H1 (cell line): ENCODE results near the gene IWS1. TPM values are rescaled to one million over a fixed set of nuclear protein-coding genes. Genes with fewer than 3 reads are reported as not detected.

Experiments
- CTCF ChIA-PET: fragments of 300-600 bp; sonication (Branson Sonifier 250); formaldehyde crosslinking; loops from one replicate; lab custom pipeline; 2021; ENCODE audit not compliant: partially characterized antibody; lab: Charles Lee
- POLR2A ChIA-PET: fragments of 300-600 bp; sonication (Branson Sonifier 250); formaldehyde crosslinking; loops from one replicate; lab custom pipeline; 2021; ENCODE audit warnings: inconsistent platforms; ENCODE audit not compliant: partially characterized antibody; lab: Charles Lee
- DNase-seq, 2 experiments: peaks; one replicate each; pipeline versions ENCODE4 v3.0.0 to v3.0.0-alpha.2; 2010 to 2022; ENCODE audit warnings: low spot score in 2 of 2, low read depth in 1 of 2, mixed read lengths in 1 of 2
- FAIRE-seq: peaks from 2 replicates; lab custom pipeline; 2011; peaks lifted over from hg19 to GRCh38; lab: Jason Lieb, UNC
- H2AFZ ChIP-seq: 2 replicates; pipeline ENCODE4 v1.8.1; 2012; ENCODE audit warnings: low read length, inconsistent platforms
- H2AK5ac ChIP-seq: 2 replicates; pipeline ENCODE4 v1.6.1; 2013; ENCODE audit warnings: low read depth, low read length
- H2BK120ac ChIP-seq: replicated peaks from 2 replicates; pipeline ENCODE3; 2013; ENCODE audit warnings: low read depth, low read length, inconsistent platforms
- H2BK12ac ChIP-seq: 2 replicates; pipeline ENCODE4 v1.6.1; 2013; ENCODE audit warnings: low read depth, low read length
- H2BK15ac ChIP-seq: 2 replicates; pipeline ENCODE4 v1.6.1; 2013; ENCODE audit warnings: low read length
- H2BK20ac ChIP-seq: 2 replicates; pipeline ENCODE4 v1.6.1; 2013; ENCODE audit warnings: low read length
- H2BK5ac ChIP-seq: 2 replicates; pipeline ENCODE4 v1.6.1; 2013; ENCODE audit warnings: low read depth, low read length
- H3K14ac ChIP-seq: 2 replicates; pipeline ENCODE4 v1.6.1; 2013; ENCODE audit warnings: inconsistent platforms; ENCODE audit not compliant: insufficient read length
- H3K18ac ChIP-seq: 2 replicates; pipeline ENCODE4 v1.6.1; 2013; ENCODE audit warnings: low read length; ENCODE audit errors: extremely low read depth
- H3K23ac ChIP-seq: 2 replicates; pipeline ENCODE4 v1.6.1; 2013; ENCODE audit warnings: inconsistent platforms; ENCODE audit not compliant: insufficient read length
- H3K23me2 ChIP-seq: 2 replicates; pipeline ENCODE4 v1.6.1; 2013; ENCODE audit warnings: low read depth, low read length
- H3K27ac ChIP-seq: 2 replicates; pipeline ENCODE4 v1.6.1; 2011; ENCODE audit warnings: low read depth, low read length, inconsistent platforms
- H3K27me3 ChIP-seq, 4 experiments: replicated peaks in 1 of 4; 1 replicate in 1 of 4; 2 replicates in 3 of 4; pipeline versions ENCODE4 v1.6.1 to v1.8.1; 2011 to 2013; ENCODE audit warnings: low read length in 3 of 4, mild to moderate bottlenecking in 3 of 4, inconsistent platforms in 2 of 4, mixed read lengths in 2 of 4, moderate library complexity in 1 of 4; ENCODE audit not compliant: control insufficient read depth in 3 of 4, insufficient read depth in 3 of 4; ENCODE audit errors: extremely low read depth in 1 of 4
- H3K36me3 ChIP-seq, 4 experiments: 2 replicates each; pipeline versions ENCODE4 v1.6.1 to v1.8.1; 2011 to 2013; ENCODE audit warnings: mild to moderate bottlenecking in 4 of 4, low read length in 3 of 4, moderate library complexity in 2 of 4, control low read depth in 1 of 4, inconsistent platforms in 1 of 4; ENCODE audit not compliant: insufficient read depth in 4 of 4, control insufficient read depth in 2 of 4
- H3K4ac ChIP-seq: replicated peaks from 2 replicates; pipeline ENCODE3; 2013; ENCODE audit warnings: low read length, low read depth, mixed read lengths, inconsistent platforms; ENCODE audit not compliant: insufficient read length
- H3K4me1 ChIP-seq, 4 experiments: replicated peaks in 1 of 4; 1 replicate in 1 of 4; 2 replicates in 3 of 4; pipeline versions ENCODE4 v1.6.1 to v1.8.1; 2011 to 2013; ENCODE audit warnings: low read length in 3 of 4, inconsistent platforms in 2 of 4, mixed read lengths in 1 of 4; ENCODE audit not compliant: insufficient read depth in 4 of 4, control insufficient read depth in 3 of 4
- H3K4me2 ChIP-seq, 2 experiments: 2 replicates each; pipeline versions ENCODE4 v1.6.1 to v1.8.1; 2011 to 2013; ENCODE audit warnings: low read depth in 2 of 2, low read length in 2 of 2, control low read depth in 1 of 2, inconsistent platforms in 1 of 2, mild to moderate bottlenecking in 1 of 2; ENCODE audit not compliant: insufficient read depth in 1 of 2
- H3K4me3 ChIP-seq, 4 experiments: fragments of 200-600, 300-600 bp in 1 of 4; sonication (generic), shearing (Covaris generic), sonication (Bioruptor Twin) in 1 of 4; 2 replicates each; pipeline versions ENCODE4 v1.5.1 to v1.8.1; 2011 to 2016; ENCODE audit warnings: low read length in 4 of 4, low read depth in 3 of 4, control low read depth in 2 of 4, inconsistent platforms in 2 of 4, mild to moderate bottlenecking in 2 of 4, mixed read lengths in 1 of 4, moderate library complexity in 1 of 4; ENCODE audit not compliant: insufficient read depth in 2 of 4; ENCODE audit errors: extremely low read depth in 1 of 4
- H3K56ac ChIP-seq: replicated peaks from 2 replicates; pipeline ENCODE3; 2013; ENCODE audit warnings: low read depth, mild to moderate bottlenecking, mixed read lengths, low read length, inconsistent platforms; ENCODE audit not compliant: insufficient read length
- H3K79me1 ChIP-seq: 2 replicates; pipeline ENCODE4 v1.6.1; 2013; ENCODE audit warnings: low read depth, low read length, control low read depth
- H3K79me2 ChIP-seq, 2 experiments: 2 replicates each; pipeline versions ENCODE4 v1.6.1 to v1.8.1; 2012 to 2013; ENCODE audit warnings: low read length in 2 of 2, mild to moderate bottlenecking in 2 of 2, inconsistent platforms in 1 of 2; ENCODE audit not compliant: insufficient read depth in 2 of 2, control insufficient read depth in 1 of 2
- H3K9ac ChIP-seq, 4 experiments: replicated peaks in 1 of 4; 1 replicate in 1 of 4; 2 replicates in 3 of 4; pipeline versions ENCODE4 v1.6.1 to v1.8.1; 2011 to 2013; ENCODE audit warnings: low read depth in 3 of 4, low read length in 3 of 4, control low read depth in 2 of 4, mild to moderate bottlenecking in 2 of 4, moderate library complexity in 2 of 4, inconsistent platforms in 1 of 4; ENCODE audit errors: extremely low read depth in 1 of 4
- H3K9me3 ChIP-seq, 2 experiments: 2 replicates each; pipeline versions ENCODE4 v1.6.1 to v1.8.1; 2012 to 2013; ENCODE audit warnings: mild to moderate bottlenecking in 2 of 2, moderate library complexity in 2 of 2, control low read depth in 1 of 2, inconsistent platforms in 1 of 2, low read depth in 1 of 2, low read length in 1 of 2, mixed read lengths in 1 of 2; ENCODE audit not compliant: insufficient read depth in 2 of 2
- H4K20me1 ChIP-seq, 2 experiments: replicated peaks in 1 of 2; 2 replicates each; pipeline versions ENCODE3 to v1.8.1; 2011 to 2013; ENCODE audit warnings: inconsistent platforms in 2 of 2, low read length in 2 of 2, mild to moderate bottlenecking in 1 of 2; ENCODE audit not compliant: insufficient read depth in 2 of 2, control insufficient read depth in 1 of 2
- H4K5ac ChIP-seq: 2 replicates; pipeline ENCODE4 v1.6.1; 2013; ENCODE audit warnings: low read length, low read depth, mixed read lengths, inconsistent platforms; ENCODE audit not compliant: insufficient read length
- H4K8ac ChIP-seq: 2 replicates; pipeline ENCODE4 v1.8.0; 2013; ENCODE audit warnings: mild to moderate bottlenecking, moderate library complexity, low read length, inconsistent platforms; ENCODE audit not compliant: insufficient read depth; ENCODE audit errors: extremely low read depth
- H4K91ac ChIP-seq: replicated peaks from 2 replicates; pipeline ENCODE3; 2013; ENCODE audit warnings: low read length, mixed read lengths, inconsistent platforms; ENCODE audit not compliant: insufficient read length
- BACH1 ChIP-seq: IDR thresholded peaks from 2 replicates; pipeline ENCODE4 v1.6.1; 2012; ENCODE audit warnings: low read length, improper control_type of control experiment
- CEBPB ChIP-seq: IDR thresholded peaks from 2 replicates; pipeline ENCODE4 v1.6.1; 2012; ENCODE audit warnings: low read depth, low read length
- CTCF ChIP-seq, 3 experiments: IDR thresholded peaks; 1 replicate in 2 of 3; 2 replicates in 1 of 3; pipeline versions ENCODE4 v1.5.1 to v1.6.1; 2011; ENCODE audit warnings: low read length in 3 of 3, mild to moderate bottlenecking in 3 of 3, inconsistent platforms in 2 of 3, low read depth in 1 of 3, moderate library complexity in 1 of 3; ENCODE audit not compliant: insufficient read depth in 1 of 3; ENCODE audit errors: control extremely low read depth in 1 of 3
- KDM4A ChIP-seq: IDR thresholded peaks from one replicate; pipeline ENCODE4 v1.7.1; 2012; ENCODE audit warnings: low read depth, mild to moderate bottlenecking, moderate library complexity, low read length, inconsistent platforms; ENCODE audit not compliant: severe bottlenecking
- MAFK ChIP-seq: IDR thresholded peaks from 2 replicates; pipeline ENCODE4 v1.6.1; 2012; ENCODE audit warnings: low read depth, mild to moderate bottlenecking, improper control_type of control experiment, low read length
- POU5F1 ChIP-seq: IDR thresholded peaks from 2 replicates; pipeline ENCODE4 v1.6.1; 2011; ENCODE audit warnings: low read depth, mild to moderate bottlenecking, low read length, moderate library complexity
- RBBP5 ChIP-seq: IDR thresholded peaks from 2 replicates; pipeline ENCODE4 v1.7.1; 2012; ENCODE audit warnings: low read depth, mild to moderate bottlenecking, inconsistent platforms, low read length, moderate library complexity, borderline replicate concordance
- TAF1 ChIP-seq: IDR thresholded peaks from 2 replicates; pipeline ENCODE4 v1.6.1; 2011; ENCODE audit warnings: mild to moderate bottlenecking, low read depth, low read length
- WGBS, 2 experiments: shearing (Covaris generic) in 1 of 2; methylation state at CpG; one replicate each; pipeline versions ENCODE4 v1.1.6 to v1.1.7; 2013 to 2015; ENCODE audit warnings: low lambda C conversion rate in 2 of 2, mixed read lengths in 2 of 2, inconsistent platforms in 1 of 2, low coverage in 1 of 2, missing lambda C conversion rate in 1 of 2; ENCODE audit not compliant: insufficient replicate concordance in 2 of 2, insufficient coverage in 1 of 2, insufficient read length in 1 of 2; ENCODE audit errors: extremely low coverage in 1 of 2, missing lambda C conversion rate in 1 of 2; 5-methylcytosine and 5-hydroxymethylcytosine counted together
- polyA plus RNA-seq, 7 experiments: library from polyadenylated mRNA; depleted of rRNA in 3 of 7; stranded (reverse) in 5 of 7; unstranded in 2 of 7; fragments of >200 nt in 5 of 7; fragments of 200-250 nt in 2 of 7; gene quantifications; 1 replicate in 5 of 7; 2 replicates in 1 of 7; 4 replicates in 1 of 7; pipeline versions ENCODE4 v1.2.1 to v1.2.3, GENCODE V29; 2011 to 2013; ENCODE audit warnings: missing spikeins in 2 of 7, mixed read lengths in 2 of 7
- total RNA-seq: library from RNA; stranded (reverse); fragmentation: NEBNext Ultra II Directional; extraction: Animal tissue kit (Norgen Biotek cat#: 25700); gene quantifications from 2 replicates; pipeline ENCODE4 v1.2.1, GENCODE V29; 2021

Gene IWS1
- total and polyA plus RNA-seq, 2 of the 8 experiments (the other 6 are each of a cell fraction or from before 2014, with no cell fraction given) = 18.4 to 64.8 TPM

GRCh38 chr2:127455566-127456493 lies 70.5 kb downstream of the IWS1 start:
- DNase-seq (no peak), FAIRE-seq (peak; percentile 60)
- Histone ChIP-seq H2AFZ (0 out of 2 replicates have a peak overlapping the region, but pooled peaks have one; percentile 30), H3K4me3 (peak overlapping the region in 3 of 4 experiments; percentile 10 to 50 (median 16); a peak in 6 of 8 replicates), H3K4me2 (peak overlapping the region; percentile 65 to 75), H2AK5ac (no peak overlapping the region), H3K79me1 (no peaks in the 10 kb centered on the region; the same call in 1 of the 2 replicates), H3K4me1 (peaks cover 5 to 15% (median 12%) of the 10 kb centered on the region in 4 experiments), H3K18ac (no peak overlapping the region; the same call in 1 of the 2 replicates), H3K27ac (0 out of 2 replicates have a peak overlapping the region, but pooled peaks have one; percentile 8), H3K23ac (no peak overlapping the region), H3K9me3 (no peaks in the 10 kb centered on the region), H3K14ac (no peak overlapping the region), H2BK120ac (peak overlapping the region; percentile 4), H3K23me2 (peaks cover 2% of the 10 kb centered on the region; the same call in 1 of the 2 replicates), H3K79me2 (no peaks in the 10 kb centered on the region), H3K4ac (no peak overlapping the region), H3K36me3 (no peaks in the 10 kb centered on the region), H3K27me3 (no peaks in the 10 kb centered on the region), H2BK5ac (0 out of 2 replicates have a peak overlapping the region, but pooled peaks have one; percentile 57), H2BK12ac (0 out of 2 replicates have a peak overlapping the region, but pooled peaks have one; percentile 0), H2BK15ac (no peak overlapping the region), H4K91ac (peak overlapping the region; percentile 13), H3K9ac (no peak overlapping the region), H2BK20ac (peak overlapping the region; percentile 28; the same call in 1 of the 2 replicates), H4K5ac (no peak overlapping the region), H3K56ac (no peak overlapping the region), H4K20me1 (no peaks in the 10 kb centered on the region), H4K8ac (no peak overlapping the region)
- CTCF ChIA-PET = interaction anchor here (0.6 to 6.2 kb wide), 12 partner anchors 13 to 259 kb away, joined by 3 to 60 read pairs (median 18); partner anchors contain the start of gene ERCC3
- POLR2A ChIA-PET = interaction anchor here (0.5 to 1.8 kb wide), 10 partner anchors 14 to 162 kb away, joined by 3 to 5 read pairs (median 4); partner anchors contain the start of genes ERCC3 and IWS1
- WGBS, 2 experiments = 25% methylated on average over 13 of the region's 13 CpGs; no CpG with 5 or more reads in 1 of the 2 experiments
- TF ChIP-seq RBBP5 = no peak
- TF ChIP-seq TAF1 = 0 out of 2 replicates have a peak, but pooled peaks have one; percentile 17
- TF ChIP-seq CEBPB = peak; percentile 84
- no peak for TF ChIP-seq KDM4A
- TF ChIP-seq CTCF (IDR thresholded peaks at IDR 0.05; ENCODE audit: control extremely low read depth in 1 of 3, insufficient read depth in 1 of 3, low read depth in 1 of 3, low read length in 3 of 3) = no peak
- TF ChIP-seq POU5F1 = no peak
- TF ChIP-seq BACH1 = no peak
- TF ChIP-seq MAFK = no peak
